ENCODE results near the gene PDGFD.
"Not testable (repeated sequence)": the region's sequence is repeated elsewhere in the genome, so short reads cannot be mapped to it uniquely, and the experiment has no call there.

The PDGFD gene

DNA sequence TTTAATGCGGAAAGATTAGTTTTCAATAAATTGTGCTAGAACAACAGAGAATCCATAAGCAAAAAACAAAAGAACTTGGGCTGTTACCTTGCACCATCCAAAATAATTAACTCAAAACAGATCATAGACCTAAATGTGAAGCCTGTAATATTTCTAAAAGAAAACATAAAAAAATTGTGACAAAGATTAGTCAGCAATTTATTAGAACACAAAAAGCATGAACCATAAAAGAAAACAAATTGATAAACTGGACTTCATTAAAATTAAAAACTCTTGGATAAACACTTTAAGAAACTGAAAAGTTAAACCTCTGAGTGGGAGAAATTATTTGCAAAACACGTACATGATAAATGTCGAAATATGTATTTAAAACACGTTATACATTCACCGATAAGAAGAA lies 106.0 kb downstream of the PDGFD start:
- in situ Hi-C loops (cut with MboI; ENCODE audit: low sequenced_read_pairs): no loop called here

DNA sequence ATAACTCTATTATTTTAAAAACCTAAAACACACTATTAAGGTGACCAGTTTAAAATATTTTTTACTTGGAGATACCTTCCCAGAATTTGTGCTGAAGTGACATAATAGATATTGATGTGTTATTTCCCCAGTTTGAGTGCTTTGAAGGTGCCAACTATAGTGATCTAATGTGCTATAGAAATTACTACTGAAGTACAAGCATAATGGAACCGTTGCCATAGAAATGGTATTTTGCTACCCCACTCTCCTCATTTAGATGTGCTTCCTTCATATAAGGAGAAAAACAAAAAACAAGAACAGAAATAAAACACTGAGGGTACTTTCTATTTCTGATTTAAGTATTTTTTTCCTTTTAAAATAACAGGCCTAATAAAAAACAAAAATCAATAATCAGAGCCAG lies 108.4 kb downstream of the PDGFD start:
- in situ Hi-C loops (cut with MboI; ENCODE audit: low sequenced_read_pairs): no loop called here

- in situ Hi-C loops (cut with MboI; ENCODE audit: low sequenced_read_pairs): no loop called here
Measured at GRCh38 chr11:104054911-104055529, 108.9 kb downstream of the PDGFD start.

- in situ Hi-C loops (cut with MboI; ENCODE audit: low sequenced_read_pairs): no loop called here
Measured at GRCh38 chr11:104053743-104054478, 110.0 kb downstream of the PDGFD start.

GRCh38 chr11:104051778-104052177 lies 112.2 kb downstream of the PDGFD start:
- in situ Hi-C loops (cut with MboI; ENCODE audit: low sequenced_read_pairs): no loop called here

DNA sequence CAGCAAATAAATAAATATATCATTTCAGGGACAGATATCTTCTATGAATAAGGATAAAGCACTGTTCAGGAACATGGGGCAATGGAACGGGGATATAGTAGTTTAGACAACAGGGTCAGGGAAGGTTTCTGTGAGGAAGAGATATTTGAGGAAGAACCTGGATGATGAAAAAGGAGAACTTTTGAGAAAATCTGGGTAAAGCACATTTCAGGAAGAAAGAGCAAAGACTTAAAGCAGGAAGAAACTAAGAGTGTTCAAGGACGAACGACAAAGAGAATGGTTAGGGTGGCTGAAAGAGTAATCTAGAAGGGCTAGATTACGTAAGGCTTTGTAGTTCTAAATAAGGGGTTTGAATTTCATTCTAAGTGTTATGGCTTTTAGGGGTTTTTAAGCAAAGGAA lies 114.8 kb downstream of the PDGFD start:
- in situ Hi-C loops (cut with MboI; ENCODE audit: low sequenced_read_pairs): no loop called here

GRCh38 chr11:104046858-104047257 lies 117.1 kb downstream of the PDGFD start:
- in situ Hi-C loops (cut with MboI; ENCODE audit: low sequenced_read_pairs): not testable (repeated sequence)

DNA sequence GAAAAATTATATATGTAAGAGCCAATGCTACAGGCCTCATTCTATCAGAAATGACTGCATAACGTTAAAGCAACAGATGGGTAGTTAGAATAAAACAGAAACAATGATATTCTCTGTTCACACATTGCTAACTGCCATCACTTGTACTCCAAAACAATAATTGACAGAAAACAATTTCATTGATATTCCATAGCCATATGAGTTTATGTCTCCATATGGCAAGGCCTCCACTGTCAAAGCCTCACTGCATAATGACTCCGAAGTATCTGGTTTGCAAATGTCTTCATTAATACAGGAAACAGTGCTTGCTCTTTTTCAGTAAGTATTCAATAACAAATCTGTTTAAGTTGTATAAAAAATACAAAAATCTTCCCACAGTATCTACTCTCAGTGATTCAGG lies 117.6 kb downstream of the PDGFD start:
- in situ Hi-C loops (cut with MboI; ENCODE audit: low sequenced_read_pairs): no loop called here

DNA sequence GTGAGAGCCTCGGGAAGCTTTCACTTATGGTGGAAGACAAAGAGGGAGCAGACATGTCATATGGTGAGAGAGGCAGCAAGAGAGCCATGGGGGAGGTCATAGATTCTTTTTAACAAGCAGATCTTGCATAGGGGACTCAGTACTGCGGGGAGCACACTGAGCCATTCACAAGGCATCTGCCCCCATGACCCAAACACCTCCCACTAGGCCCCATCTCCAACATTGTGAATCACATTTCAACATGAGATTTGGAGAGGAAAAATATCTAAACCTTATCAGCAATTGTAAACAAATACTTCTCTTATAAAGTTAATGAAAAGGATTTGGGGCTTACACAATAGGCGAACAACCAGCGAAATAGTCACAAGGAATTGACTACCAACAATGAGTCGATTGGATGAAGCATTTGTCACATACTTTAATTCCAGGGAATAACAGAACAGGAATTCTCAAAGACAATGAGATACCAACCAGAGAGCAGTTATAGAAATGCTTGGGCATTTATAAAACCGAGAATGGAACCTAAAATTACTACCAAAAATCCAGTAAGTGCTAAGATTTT lies 120.2 kb downstream of the PDGFD start:
- in situ Hi-C loops (cut with MboI; ENCODE audit: low sequenced_read_pairs): no loop called here

GRCh38 chr11:104043142-104043541 lies 120.8 kb downstream of the PDGFD start:
- in situ Hi-C loops (cut with MboI; ENCODE audit: low sequenced_read_pairs): no loop called here

DNA sequence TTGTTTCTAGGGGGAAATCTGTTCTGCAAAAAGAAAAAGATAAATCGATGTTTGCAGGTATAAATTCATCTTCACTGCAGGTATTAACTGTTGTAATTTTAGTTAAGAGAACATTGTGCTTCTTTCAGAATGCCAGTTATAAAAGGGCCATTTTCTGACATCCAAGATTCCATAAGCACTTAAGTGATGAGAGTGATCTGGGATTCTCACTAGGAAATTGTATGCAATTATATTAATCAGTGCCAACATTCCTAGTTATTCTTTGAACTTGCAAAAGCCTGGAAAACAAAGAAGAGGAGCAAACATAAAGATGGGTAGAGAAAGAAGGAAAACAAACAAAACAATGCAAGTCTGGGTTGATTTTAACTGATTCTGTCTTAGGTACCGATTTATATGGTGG lies 122.2 kb downstream of the PDGFD start:
- in situ Hi-C loops (cut with MboI; ENCODE audit: low sequenced_read_pairs): no loop called here

DNA sequence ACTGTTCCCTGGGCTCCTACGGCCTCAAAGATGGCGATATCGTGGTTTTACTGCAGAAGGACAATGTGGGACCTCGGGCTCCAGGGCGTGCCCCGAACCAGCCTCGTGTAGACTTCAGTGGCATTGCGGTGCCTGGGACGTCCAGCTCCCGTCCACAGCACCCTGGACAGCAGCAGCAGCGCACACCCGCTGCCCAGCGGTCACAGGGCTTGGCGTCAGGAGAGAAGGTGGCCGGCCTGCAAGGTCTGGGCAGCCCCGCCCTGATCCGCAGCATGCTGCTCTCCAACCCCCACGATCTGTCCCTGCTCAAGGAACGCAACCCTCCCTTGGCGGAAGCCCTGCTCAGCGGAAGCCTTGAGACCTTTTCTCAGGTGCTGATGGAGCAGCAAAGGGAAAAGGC lies 127.0 kb downstream of the PDGFD start:
- in situ Hi-C loops (cut with MboI; ENCODE audit: low sequenced_read_pairs): no loop called here

- in situ Hi-C loops (cut with MboI; ENCODE audit: low sequenced_read_pairs): no loop called here
Measured at GRCh38 chr11:104036588-104036987, 127.4 kb downstream of the PDGFD start, which contains the start of gene DDI1. TSS of gene DDI1 (plus strand) at chr11:104036640. CDS start at chr11:104036823, 183 bp downstream.

DNA sequence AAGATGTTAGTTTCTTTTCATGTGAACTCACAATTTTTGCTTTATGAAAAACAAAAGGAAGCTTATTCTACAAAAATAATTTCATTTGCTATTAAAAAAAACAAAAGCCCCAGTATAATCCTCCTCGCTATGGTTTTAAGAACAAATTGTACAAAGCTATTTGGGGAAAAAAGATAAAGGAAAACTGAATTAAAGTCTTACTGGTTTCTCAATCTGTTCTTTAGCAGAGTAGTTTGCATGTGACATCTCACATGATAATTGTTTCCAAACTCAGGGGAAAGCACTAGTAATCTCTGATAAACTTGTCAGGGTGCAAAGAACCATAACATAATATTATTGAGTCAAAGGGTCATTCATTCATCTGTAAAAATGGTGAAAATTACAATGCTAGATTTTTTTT lies 130.4 kb downstream of the PDGFD start:
- in situ Hi-C loops (cut with MboI; ENCODE audit: low sequenced_read_pairs): no loop called here

DNA sequence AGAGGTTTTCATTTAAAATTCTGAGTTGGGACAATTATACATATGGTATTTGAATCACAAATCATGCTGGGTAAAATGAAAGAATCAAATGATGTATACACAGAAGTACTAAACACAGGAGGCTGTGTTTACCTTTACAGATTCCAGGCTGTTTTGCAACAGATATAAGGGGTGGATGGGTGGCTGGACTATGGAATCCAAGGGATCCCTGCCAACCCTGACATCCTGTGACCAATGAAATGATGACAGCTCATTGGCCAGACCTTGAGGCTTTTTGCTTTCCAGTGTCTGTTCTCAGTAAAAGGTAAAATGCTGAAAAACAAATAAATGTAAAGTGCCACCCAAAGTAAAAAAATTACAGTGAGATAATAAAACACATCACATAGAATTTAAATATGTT lies 130.8 kb downstream of the PDGFD start:
- in situ Hi-C loops (cut with MboI; ENCODE audit: low sequenced_read_pairs): no loop called here

DNA sequence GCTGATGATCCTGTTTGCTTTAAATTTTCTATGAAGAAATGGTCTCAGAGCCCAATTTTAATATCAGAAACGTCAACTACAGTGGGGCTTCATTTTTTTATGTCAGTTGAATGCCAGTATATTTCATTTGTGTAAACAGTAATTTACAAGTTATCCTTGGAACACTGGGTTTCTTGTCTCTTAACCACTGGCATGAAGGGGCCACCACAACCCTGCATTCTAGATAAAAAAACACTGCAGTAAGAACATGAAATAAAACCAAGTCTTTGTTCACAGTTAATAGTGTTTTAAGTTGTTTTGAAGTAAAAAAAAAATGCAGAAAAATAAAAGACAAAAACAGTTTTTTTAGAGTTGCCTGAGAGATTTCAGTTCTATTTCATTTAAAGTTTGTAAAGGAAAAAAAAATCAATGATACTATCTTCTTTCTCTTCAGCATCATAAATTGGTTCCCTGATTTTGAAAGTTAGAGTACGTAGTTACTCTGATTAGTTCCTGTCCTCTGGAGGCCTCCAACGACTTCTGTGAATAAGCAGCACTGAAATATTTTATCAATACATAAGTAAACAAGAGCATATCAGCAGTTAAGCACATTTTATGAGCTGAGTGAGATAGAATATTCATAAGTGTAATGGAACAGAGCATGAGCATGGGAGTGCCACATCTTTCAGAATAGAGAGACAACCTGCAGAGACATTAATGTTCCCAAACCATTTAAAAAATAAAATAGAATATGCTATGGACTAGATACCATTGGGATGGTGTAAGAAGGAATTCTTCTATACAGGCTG lies 135.3 kb downstream of the PDGFD start:
- in situ Hi-C loops (cut with MboI; ENCODE audit: low sequenced_read_pairs): no loop called here

GRCh38 chr11:104024572-104024971 lies 139.4 kb downstream of the PDGFD start:
- in situ Hi-C loops (cut with MboI; ENCODE audit: low sequenced_read_pairs): no loop called here

DNA sequence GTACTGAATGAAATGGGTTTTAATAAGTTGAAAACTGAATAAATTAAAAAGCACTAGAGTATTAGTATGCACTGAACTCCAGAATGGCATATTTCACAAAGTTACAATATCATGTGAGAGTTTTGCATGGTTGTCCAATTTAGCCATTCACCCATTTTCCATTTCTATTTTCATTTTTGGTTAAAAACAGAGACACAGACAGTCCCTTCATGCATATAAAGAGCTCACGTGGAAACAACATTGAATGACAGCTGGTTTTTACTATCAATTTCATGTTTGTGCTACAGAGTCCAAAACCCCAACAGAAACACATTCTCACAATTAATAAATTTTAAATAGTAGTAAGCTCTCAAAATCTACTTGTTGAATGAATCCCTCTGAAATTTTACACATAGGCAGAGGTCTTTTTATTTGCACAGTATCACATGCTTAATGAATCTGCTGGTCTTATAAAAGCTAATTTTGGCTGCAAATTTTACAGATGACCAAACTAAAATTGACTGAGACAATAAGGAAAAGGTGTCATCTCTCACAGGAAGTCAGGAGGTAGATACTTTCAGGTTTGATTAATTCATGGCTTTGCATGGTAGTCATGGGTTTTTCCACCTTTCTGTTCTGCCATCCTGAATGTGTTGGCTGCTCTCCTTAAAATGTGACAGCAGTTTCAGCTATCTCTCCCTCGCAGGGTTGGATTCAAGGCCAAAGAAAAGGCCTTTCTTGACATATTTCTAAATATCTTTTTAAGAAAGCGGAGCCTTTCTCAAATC lies 148.1 kb downstream of the PDGFD start:
- in situ Hi-C loops (cut with MboI; ENCODE audit: low sequenced_read_pairs): no loop called here

GRCh38 chr11:104011044-104011443 lies 152.9 kb downstream of the PDGFD start:
- in situ Hi-C loops (cut with MboI; ENCODE audit: low sequenced_read_pairs): no loop called here

- in situ Hi-C loops (cut with MboI; ENCODE audit: low sequenced_read_pairs): no loop called here
Measured at GRCh38 chr11:104009744-104010143, 154.2 kb downstream of the PDGFD start.

All from hTERT RPE-1 (cell line).